Suppressor macrophage treated with lipopolysaccharide for 1 hour (primary cell): Measurements from ENCODE around the gene HNRNPA2B1.
"Not testable (repeated sequence)": the region's sequence is repeated elsewhere in the genome, so short reads cannot be mapped to it uniquely, and the experiment has no call there.

Source experiments
- DNase-seq, 3 donors: peaks; one replicate each; pipeline ENCODE4 v3.0.0-alpha.2; 2020 to 2022

The HNRNPA2B1 gene

DNA sequence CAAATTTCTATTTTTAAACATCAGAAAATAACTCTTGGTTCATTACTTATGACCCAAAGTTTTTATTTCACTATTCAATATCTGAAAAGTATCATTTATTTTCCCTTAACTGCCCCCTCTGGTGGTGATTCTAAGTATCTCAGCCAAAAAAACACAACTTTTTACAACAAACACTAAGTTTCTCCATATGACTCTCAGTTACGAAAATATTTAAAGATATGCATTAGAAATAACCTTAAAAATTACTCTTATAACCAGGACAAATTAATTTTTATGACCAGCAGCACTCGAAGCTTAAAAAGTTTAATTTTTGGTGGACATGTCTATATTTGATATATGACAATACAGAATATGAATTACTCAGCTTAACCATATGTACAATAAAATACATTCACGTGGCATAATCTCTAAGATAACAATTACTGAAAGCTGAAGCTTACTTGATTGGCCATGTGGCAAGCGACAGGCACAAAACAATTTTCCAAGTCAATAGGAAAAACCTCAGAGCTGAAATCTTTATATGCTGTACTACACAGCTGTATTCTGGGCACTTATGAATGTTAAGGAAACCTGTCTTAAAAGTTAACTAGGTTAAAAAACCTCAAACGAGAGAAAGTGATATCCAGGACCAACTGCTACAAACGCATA, 2.3 kb downstream of the HNRNPA2B1 start:
- DNase-seq = peak; percentile 53 to 73 (median 71)

- peak; percentile 64 to 94 (median 90) for DNase-seq
Observed at GRCh38 chr7:26197153-26198115, 3.1 kb downstream of the HNRNPA2B1 start.

- DNase-seq = peak; percentile 60 to 63 (median 61)
Observed at GRCh38 chr7:26195867-26196657, 4.5 kb downstream of the HNRNPA2B1 start.

DNA sequence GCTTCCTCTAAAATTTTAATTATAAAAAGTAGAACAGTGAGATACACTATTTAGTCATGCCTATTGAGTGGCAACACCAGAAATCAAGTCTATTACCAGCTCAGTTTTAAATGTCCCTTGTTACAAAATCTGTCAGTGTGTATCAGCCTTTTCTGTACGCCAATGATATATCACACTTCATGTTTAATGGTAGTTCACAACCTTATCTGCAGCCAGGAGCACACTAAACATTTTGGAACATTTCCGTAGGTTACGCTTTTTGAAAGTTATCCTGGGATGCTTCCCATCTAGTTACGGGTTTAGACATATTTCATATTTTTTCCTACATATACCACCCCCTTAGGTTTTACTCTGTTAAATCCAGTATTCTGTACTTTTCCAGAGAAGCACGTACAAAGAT, 5.4 kb downstream of the HNRNPA2B1 start:
- peak in 1 of 3 donors; percentile 28 for DNase-seq

- not testable (repeated sequence) for DNase-seq
Observed at GRCh38 chr7:26194764-26195163, 5.8 kb downstream of the HNRNPA2B1 start.

DNA sequence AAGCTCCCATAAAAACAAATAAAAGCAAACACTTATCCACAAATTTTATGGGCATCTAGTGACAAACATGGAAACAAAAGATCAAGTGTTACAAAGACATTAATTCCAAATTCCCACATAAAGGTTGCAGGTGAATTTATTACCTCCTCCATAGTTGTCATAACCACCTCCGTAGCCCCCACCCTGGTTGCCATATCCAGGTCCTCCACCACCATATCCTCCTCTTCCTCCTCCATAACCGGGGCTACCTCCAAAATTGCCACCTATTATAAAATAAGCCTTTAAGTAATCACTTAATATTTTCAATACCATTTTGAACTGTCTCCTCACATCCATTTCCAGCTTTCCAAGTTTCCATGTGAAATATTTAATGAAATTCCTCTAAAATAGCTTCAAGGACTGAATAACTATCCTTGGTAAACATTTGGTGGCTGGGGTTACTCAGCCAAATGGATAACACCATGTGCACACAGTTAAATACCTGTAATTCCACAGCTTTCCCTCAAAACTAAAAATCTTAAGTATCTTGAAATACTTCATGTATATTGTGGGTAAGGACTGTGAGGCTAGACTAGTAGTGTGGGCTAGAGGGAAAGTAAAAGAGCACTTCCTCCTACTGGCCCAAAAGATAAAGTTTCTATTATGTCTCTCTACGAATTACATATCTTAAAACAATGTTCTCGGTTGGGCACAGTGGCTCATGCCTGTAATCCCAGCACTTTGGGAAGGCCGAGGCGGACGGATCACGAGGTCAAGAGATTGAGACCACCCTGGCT, 6.9 kb downstream of the HNRNPA2B1 start:
- no peak for DNase-seq

GRCh38 chr7:26192485-26193087, 8.0 kb downstream of the HNRNPA2B1 start:
- peak in 1 of 3 donors; percentile 38 for DNase-seq

GRCh38 chr7:26191974-26192479, 8.5 kb downstream of the HNRNPA2B1 start:
- DNase-seq = no peak

DNA sequence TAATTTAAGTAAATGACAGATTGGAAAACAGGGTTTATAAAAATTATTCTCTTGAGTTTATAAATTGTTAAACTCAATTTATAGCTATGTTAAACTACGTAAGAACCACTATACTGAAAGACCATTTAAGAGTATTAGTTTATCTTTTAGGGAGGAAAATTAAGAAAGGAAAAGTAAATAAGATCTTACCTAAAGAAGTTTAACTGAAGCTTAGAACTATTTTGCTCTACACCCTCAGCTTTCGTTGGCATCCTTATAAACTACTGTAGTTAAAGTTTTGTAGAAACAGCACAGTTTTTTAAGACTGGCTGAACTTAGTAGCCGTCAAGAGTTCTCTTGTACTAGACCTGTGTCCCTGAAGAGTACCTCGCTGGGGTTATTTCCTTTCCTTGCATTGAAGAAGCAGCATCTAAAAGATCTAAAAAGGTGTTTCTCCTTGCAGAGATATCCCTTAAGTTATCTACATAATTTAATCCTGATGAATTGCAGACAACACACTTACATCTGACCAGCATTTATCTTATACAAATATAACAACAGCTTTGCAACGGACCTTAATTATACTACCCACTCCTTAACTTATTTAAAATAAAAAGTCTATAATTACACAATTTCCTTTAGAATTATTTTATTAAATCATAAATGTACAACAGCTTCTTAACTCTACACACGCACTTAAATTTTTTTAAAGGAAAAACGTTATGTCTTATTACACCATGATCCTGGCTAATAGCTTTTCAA, 9.1 kb downstream of the HNRNPA2B1 start:
- no peak for DNase-seq

DNA sequence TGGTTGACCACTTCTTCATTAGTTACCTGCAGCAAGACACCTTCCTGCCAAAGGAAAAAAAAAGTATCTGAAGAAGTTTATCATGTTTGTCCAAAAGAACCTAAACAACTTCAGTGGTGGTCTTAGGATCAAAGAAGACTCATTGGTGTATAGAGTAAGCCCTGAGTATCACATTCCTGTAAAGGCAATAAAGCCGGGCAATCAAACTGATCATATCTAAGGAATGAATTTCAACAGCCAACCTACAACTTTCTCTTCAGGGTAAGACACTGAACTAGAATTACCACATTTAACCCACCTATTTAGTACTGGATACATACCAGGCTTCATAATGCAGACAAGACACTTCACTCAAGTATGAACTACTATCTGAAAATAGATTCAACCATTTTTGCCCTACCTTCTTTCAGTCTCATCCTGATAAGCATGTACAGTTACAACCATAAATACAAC, 10.1 kb downstream of the HNRNPA2B1 start:
- DNase-seq = no peak

- DNase-seq = no peak
Observed at GRCh38 chr7:26189697-26190096, 10.8 kb downstream of the HNRNPA2B1 start.

GRCh38 chr7:26188957-26189541, 11.5 kb downstream of the HNRNPA2B1 start:
- DNase-seq = no peak

DNA sequence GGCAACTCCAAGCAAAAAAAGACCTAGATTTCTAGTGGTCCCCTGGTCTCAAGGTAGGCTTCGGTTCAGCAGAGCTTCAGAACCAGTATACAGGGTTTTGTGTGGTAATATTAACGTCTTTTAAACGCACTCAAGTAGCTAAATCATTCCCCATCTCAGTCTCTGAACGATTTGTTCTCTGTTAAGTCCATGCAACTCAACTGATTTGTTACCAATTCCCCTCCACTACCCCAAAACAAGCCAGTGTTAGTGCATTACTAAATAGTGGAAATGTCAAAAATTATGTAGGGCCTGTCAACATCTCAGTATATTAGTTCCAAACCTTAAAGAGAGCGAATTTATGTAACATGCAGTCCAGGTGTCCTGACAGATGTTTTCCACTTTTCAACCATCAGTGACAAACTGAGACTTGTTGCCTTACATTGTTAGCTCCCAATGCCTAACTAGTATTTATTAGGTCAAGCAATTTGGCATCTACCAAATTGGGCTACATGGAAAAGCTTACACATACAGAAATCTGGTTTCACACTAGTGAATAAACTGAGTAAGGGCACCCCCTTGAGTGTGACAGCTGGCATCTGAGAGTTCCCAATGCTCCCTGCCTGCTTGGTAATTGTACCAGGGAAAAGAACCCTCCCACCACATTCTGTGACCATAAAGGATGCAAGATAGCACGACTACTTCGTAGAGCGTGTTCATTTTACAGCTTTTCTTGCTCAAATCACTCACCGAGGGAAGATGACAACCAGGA, 12.2 kb downstream of the HNRNPA2B1 start:
- no peak for DNase-seq

- DNase-seq = no peak
Observed at GRCh38 chr7:26187380-26188205, 13.0 kb downstream of the HNRNPA2B1 start.

DNA sequence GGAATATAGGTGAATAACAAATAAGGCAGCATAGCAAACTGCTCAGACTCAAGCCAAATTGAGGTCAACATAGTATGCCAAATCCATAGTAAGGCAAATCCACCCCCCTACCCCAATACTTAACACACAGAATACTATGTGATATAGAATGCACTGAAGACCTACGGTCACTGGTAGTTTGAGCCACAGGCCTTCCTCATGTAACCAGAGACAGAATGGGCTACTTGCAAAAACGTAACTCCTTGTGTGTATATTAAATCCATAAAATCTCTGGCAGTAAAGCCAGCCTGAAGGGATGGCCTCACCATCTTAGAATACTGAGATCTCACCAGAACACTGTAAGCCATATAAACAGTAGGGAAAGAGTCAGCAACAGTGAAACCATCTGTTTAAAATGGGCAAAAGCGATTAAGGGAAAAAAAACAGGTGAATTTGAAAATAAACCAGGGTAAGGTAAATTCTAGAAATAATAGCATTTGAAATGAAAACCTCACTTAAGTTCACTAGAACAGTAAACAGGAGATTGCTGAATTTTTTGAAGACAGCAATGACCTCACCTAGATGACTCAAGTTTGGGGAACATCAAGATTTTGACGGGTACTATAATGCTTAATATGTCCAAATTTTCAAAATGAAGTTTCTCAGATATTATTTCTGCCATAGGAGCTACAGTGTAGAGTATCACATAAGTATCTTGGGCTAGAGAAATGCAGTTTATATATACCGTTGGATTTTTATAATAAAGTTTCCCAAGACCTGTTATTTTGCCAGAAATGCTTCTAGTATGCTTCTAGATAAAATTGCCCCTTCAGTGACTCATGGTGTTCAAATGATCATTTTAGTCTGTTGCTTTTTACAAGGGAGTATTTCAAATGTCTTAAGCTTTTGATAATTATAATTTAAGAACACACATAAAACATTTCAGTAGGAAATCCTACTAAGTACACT, 13.9 kb downstream of the HNRNPA2B1 start:
- DNase-seq = peak in 2 of 3 donors; percentile 61 to 66

- DNase-seq = no peak
Observed at GRCh38 chr7:26185844-26186180, 14.7 kb downstream of the HNRNPA2B1 start.

DNA sequence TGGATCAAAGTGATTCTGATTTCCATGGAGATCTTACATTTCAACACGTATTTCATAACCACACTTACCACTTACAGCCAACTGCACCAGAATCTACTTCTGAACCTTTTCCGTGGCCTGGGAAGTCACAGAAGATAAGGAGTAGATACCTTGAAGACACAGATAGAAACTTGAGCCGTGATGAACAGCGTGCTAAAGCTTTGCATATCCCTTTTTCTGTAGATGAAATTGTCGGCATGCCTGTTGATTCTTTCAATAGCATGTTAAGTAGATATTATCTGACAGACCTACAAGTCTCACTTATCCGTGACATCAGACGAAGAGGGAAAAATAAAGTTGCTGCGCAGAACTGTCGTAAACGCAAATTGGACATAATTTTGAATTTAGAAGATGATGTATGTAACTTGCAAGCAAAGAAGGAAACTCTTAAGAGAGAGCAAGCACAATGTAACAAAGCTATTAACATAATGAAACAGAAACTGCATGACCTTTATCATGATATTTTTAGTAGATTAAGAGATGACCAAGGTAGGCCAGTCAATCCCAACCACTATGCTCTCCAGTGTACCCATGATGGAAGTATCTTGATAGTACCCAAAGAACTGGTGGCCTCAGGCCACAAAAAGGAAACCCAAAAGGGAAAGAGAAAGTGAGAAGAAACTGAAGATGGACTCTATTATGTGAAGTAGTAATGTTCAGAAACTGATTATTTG, 15.3 kb downstream of the HNRNPA2B1 start:
- peak in 1 of 3 donors; percentile 50 for DNase-seq
